NCI-H1092 treated with DMSO at 0.1 percent for 48 hours (cell line): Measurements from ENCODE around the gene NEK11.

Experiments
- DNase-seq: peaks from one replicate; lab custom pipeline; 2025; lab: John Stamatoyannopoulos, UW

NEK11 gene

GRCh38 chr3:131224886-131225550 lies 198.3 kb downstream of the NEK11 start:
- DNase-seq: no peak

DNA sequence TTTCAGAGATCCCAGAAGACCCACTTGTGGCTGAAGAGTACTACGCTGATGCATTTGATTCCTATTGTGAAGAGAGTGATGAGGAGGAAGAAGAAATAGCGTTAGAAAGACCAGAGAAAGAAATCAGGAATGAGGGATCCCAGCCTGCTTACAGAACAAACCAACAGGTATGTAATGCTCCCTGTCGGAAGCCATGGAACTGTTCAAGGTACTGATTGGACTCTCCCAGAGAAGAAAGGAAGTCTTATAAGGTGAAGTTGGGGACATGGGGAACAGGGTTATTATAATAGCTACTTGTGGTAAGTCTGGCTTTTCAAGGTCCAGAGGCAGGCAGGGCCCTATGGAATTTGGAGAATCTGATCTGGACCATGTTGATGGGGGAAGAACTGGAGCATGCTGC lies 201.8 kb downstream of the NEK11 start:
- no peak for DNase-seq

DNA sequence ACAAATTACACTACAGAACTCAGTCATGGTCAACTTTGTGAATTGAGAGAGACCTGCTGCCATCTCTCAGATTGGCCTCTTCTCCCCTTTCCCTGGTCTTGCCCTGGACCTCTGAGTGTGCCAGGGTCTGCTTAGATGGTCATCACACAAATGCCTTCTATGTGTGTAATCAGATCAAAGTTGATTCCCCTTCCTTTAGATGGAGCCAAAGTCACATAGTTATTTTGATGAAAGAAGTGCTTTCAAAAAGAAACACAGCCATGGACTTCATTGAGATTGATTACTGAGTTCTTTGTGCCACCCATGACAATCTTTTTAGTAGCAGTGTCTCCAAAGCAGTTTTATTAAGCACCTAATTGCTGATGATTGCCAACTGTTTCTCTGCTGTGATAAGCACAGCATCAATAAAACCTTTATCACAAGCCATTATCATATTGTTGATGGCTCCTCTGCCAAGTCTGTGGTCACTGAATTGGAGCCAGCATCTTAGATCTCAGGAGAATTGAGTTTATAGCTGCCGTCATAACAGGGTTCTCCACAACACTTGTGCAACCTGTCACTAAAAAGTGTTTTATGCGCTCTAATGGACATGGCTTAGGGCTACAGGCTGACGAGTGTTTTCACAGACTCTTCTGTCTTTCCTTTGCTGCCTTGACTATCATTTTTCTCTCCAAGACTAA lies 205.2 kb downstream of the NEK11 start:
- peak; percentile 6 for DNase-seq

DNA sequence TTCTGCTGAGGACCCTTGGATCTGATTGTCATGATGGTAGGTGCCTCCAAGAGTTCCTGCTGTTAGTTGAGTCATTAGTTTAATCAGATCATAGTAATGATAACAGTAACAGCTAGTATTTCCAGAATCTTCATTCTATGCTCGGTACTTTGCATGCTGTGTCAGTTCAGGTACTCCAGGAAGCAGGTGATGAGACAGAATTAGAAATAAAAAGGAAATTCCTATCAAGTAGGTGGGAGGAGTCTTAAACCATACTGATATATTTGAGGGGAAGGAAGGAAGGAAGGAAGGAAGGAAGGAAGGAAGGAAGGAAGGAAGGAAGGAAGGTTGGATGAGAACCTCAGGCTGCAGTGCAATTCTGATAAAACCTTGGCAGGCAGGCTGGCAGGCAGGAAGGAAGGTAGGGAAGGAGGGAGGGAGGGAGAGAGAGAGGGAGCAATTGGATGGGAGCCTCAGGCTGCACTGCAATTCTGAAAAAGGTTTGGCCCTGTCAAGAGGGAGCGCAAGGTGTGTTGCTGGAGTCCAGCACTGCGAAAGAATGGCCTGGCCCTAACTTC lies 206.1 kb downstream of the NEK11 start:
- DNase-seq: no peak

DNA sequence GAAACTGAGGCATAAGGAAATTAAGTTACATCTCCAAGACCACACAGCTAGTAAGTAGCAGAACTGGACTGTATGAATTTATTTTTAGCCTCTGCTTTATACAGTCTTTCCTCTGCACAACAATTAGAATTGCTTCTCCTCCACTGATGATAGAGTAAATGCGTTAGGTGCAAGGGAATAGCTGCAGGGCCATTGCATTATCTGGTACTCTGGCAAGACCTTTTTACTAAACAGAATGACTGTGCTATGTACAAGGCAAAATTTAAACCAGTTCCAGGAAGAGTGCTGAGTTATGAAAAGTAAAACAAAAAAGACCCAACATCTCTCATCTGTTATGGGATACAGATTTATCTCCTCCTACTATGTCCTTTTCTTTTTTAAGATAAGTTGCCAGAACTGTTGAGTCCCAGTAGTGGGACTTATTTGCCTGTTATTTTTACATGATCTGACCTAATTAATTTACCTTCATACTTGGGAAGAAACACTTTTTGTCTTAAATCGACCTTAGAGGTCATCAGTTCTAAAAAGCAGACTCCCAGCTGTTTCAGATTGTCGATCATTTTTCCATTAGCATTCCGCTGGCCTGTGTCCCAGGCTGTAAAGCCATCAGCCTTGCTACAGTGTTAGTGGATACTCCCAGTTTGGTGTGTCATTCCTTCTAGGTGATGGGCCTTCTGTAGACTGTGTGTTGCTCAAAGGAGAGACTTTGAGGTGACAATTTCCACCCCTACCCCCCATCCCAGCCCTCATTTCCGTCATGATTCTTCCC lies 207.4 kb downstream of the NEK11 start:
- no peak for DNase-seq

DNA sequence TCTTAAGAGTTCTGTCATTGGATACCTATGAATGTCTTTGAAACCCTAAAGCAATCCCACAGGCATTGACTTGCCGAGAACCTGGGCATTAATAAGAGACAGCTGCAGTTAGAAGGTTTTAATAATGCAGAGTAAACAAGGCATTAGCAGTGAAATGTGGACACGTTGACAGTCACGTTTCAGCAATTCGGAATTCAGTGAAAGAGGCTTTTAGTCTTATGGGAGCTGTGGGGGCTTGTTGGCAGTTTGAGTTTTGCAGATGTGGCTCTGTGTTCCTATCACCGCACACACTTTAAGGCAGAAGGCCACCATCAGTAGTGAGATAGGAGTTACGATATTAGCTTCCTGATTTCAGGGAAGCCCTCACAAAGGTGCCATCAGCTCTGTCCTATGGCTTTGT lies 209.7 kb downstream of the NEK11 start:
- DNase-seq: no peak

DNA sequence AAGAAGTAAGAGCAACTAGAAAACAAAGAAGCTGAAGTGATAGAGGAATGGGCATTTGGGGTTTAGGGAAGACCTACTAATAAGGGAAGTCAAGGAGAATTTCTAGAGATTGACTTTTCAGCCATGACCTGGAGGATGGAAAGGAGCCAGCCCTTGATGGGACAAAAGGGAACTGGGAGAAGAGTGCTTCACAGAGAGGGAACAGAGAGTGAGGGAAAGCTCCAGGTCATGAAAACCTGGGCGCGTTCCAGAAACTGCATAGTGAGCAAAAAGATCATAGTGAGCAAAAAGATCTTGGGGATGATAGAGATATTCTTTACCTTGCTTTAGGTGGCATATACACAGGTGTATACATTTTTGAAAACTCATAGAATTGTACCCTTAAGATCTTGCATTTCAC lies 211.8 kb downstream of the NEK11 start:
- DNase-seq: no peak

- no peak for DNase-seq
Observed at GRCh38 chr3:131239267-131239666, 212.6 kb downstream of the NEK11 start.

DNA sequence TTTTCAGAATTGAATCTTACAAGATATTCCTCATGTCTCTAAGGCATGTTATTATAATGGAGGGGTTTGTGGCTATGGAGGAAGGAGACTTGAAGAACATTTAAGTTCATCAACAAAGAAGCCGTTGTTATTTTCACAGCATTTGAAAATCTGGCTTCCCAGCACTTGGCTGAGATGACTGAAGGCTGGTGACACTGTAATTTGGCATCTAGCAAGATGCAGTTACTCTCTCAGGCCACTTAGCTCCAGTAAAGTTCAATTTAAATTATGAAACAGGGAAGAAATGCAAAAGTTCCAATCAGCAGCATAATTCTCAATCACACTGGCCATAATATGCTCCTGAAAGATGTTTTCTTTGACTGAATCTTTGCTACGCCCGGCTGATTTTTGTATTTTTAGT lies 215.5 kb downstream of the NEK11 start:
- no peak for DNase-seq

DNA sequence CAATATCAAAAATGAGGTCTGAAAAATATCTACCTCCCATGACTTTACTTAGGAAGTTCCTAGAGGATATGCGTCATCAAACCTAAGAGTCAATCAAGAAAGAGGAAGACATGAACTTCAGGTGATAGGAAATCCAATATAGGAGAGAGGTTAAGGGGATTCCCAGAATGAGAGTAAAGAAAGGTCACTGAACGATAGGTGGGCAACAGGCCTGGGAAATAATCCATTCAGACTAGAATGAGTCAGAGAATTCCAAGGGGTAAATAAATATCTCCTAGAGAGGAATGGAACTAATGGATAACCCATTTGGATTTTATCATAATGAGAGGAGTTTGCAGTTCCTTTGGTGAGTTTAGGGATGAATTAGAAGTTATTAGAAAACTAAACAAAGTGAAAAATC lies 223.8 kb downstream of the NEK11 start:
- DNase-seq: no peak

- no peak for DNase-seq
Observed at GRCh38 chr3:131260525-131260924, 233.8 kb downstream of the NEK11 start.

- no peak for DNase-seq
Observed at GRCh38 chr3:131261104-131261503, 234.4 kb downstream of the NEK11 start.

DNA sequence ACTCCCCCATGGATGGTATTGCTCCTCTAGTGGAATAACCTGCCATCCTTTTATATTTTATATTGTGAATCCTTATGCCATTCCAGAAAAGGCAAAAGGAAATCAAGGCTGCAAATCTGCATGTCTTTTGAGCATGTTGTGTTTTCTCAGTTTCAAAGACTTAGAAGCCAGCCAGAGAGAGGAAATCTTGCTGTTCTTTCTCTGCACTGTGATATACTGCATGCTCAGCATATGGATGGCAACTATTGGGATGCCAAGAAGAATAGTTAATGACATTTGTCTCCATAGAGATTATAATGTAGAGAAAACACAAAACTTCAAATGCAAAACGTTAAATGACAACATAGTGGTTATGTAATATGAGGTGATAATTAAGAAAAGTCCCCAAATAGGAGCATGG lies 248.9 kb downstream of the NEK11 start:
- DNase-seq: no peak

DNA sequence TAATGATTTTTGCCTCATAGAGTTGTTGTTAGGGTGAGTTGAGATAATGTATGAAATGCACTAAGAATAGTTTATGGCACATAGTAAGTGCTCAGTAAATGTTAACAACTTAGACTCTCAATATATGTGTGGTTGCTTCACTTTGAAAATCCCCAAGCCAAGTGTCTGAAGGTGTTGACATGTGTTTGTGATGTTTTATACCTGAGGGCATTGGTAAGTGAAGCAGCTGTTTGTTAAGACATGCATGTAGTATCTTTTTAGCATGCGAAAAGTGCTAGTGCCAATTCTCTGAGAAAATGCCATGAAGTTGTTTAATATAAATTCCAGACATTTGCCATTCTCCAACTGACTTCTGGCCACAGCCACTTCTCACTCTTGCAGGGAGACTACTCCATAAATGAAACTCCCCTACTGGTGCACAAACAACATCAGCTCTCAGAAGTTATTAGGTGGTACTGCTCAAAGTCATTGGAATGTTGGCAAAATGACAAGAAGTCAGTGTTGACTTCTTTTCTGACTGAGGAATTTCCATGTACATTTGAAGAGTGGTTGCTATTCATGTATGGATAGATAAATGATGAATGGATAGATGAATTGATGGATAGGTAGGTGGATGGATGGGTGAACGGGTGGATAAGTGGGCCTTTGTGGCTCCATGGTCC lies 251.3 kb downstream of the NEK11 start:
- DNase-seq: no peak

GRCh38 chr3:131279577-131279976 lies 252.9 kb downstream of the NEK11 start:
- no peak for DNase-seq

DNA sequence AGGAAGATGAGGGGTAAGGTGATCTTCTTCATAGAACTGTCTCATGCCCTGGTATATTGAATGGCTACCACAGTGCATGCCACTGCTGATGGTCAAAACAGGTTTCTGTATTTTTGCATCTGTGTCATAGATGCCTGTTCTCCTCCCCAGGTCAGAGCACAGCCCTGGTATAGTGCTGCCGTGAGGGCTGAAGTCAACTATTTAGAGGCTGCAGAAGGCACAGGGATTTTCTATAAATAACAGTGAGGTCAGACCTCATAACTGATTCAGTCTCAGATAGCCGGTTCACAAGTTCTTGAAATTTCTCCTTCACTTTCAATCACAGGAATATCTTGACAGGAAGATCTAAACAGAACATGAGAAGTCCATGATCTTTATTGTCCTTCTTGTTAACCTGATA lies 255.7 kb downstream of the NEK11 start:
- DNase-seq: no peak

DNA sequence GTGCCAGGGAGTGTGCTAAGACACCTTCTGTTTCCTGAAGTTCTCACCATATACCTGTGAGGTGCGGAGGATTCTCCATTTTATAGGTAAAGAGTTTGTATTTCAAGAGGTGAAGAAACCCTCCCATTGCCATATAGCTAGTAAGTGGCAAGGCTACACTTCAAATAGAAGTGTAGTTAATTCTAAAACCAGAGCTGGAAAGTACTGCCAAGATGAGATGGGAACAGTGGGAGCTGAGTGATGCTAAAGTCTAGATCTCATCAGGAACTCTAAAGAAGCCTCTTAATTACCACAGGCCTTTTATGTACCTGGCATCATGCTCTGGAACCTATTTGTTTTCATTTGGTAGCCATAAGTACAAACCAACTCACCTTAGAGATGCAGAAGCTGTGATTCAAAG lies 256.3 kb downstream of the NEK11 start:
- DNase-seq: no peak

GRCh38 chr3:131283862-131284261 lies 257.2 kb downstream of the NEK11 start:
- DNase-seq: no peak

DNA sequence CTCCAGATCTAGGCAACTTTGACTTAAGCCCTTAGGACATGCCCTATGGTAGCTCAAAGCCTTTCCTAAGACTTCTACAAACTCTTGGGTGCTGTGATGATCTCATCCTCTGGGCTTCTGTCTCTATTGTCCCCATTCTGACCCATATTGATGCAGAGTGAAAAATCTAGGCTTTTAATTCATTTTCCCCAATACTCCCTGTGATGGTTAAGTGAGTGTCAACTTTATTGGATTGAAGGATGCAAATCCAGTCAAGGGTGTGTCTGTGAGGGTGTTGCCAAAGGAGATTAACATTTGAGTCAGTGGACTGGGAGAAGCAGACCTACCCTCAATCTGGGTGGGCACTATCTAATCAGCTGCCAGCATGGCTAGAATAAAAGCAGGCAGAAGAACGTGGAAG lies 257.6 kb downstream of the NEK11 start:
- no peak for DNase-seq

DNA sequence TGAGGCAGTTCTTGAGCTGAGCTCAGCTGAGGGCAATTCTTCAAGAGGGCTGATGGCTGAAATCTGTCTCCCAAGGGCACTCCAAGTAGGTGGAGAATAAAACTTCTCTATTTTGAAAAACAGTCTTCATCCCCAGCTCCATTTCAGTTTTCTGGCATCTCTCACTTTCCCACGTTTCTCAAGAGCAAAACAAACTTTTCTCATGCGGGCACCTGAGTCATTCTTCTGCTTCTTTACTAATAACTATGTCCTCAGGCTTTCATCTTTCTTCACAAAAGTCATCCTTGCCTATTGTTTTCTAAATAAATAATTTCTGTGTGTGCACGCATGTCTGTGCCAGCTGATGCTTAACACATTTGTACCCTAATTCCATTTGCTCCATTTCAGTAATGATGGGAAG lies 258.8 kb downstream of the NEK11 start:
- DNase-seq: no peak

- no peak for DNase-seq
Observed at GRCh38 chr3:131299836-131300235, 273.2 kb downstream of the NEK11 start.

- no peak for DNase-seq
Observed at GRCh38 chr3:131303848-131304247, 277.2 kb downstream of the NEK11 start.
